HEK293 (cell line): ENCODE data around the gene CDON.

ENCODE experiments used
- CTCF ChIA-PET: fragments of 350-600 bp; formaldehyde crosslinking; extraction: SDS; loops from one replicate; lab custom pipeline; 2021; ENCODE audit warnings: antibody characterized with exemption; lab: Yijun Ruan, JAX
- POLR2A ChIA-PET: fragments of 300-600 bp; formaldehyde crosslinking; extraction: SDS; loops from one replicate; lab custom pipeline; 2020; ENCODE audit warnings: antibody characterized with exemption, inconsistent platforms; lab: Yijun Ruan, JAX
- H3K27ac ChIP-seq: fragments of 200-500 bp; sonication (Bioruptor generic); 2 replicates; pipeline ENCODE4 v1.5.1; 2014; ENCODE audit warnings: low read depth, low read length, control low read depth, inconsistent platforms; ENCODE audit errors: extremely low read depth
- H3K36me3 ChIP-seq, 2 experiments: fragments of 200-500 bp in 1 of 2; sonication (Bioruptor generic) in 1 of 2; 1 replicate in 1 of 2; 2 replicates in 1 of 2; pipeline ENCODE4 v1.5.1; 2014 to 2017; ENCODE audit warnings: inconsistent platforms in 2 of 2, low read length in 2 of 2; ENCODE audit not compliant: control insufficient read depth in 2 of 2, insufficient read depth in 1 of 2
- H3K4me1 ChIP-seq: fragments of 200-500 bp; sonication (Bioruptor generic); 2 replicates; pipeline ENCODE4 v1.5.1; 2014; ENCODE audit warnings: mild to moderate bottlenecking, low read length, inconsistent platforms; ENCODE audit not compliant: control insufficient read depth, insufficient read depth
- H3K4me3 ChIP-seq: 2 replicates; pipeline ENCODE4 v1.5.1; 2011; ENCODE audit warnings: low read depth, mild to moderate bottlenecking, control low read depth, low read length, moderate library complexity
- H3K9me3 ChIP-seq: fragments of 200-500 bp; sonication (Bioruptor generic); 2 replicates; pipeline ENCODE4 v1.5.1; 2014; ENCODE audit warnings: low read depth, low read length, inconsistent platforms; ENCODE audit not compliant: control insufficient read depth, insufficient read depth
- BCL11A ChIP-seq: fragments of 450-650 bp; formaldehyde crosslinking; IDR thresholded peaks from 2 replicates; pipeline ENCODE4 v1.5.1; 2016; ENCODE audit warnings: low read depth, missing biosample characterization, missing genetic modification characterization
- EGR2 ChIP-seq: fragments of 450-650 bp; formaldehyde crosslinking; IDR thresholded peaks from 2 replicates; pipeline ENCODE4 v1.5.1; 2016; ENCODE audit warnings: low read depth, missing biosample characterization, missing genetic modification characterization
- GLIS1 ChIP-seq: fragments of 450-650 bp; formaldehyde crosslinking; IDR thresholded peaks from 2 replicates; pipeline ENCODE4 v1.5.1; 2016; ENCODE audit warnings: missing biosample characterization, missing genetic modification characterization
- IKZF3 ChIP-seq: fragments of 450-650 bp; IDR thresholded peaks from 2 replicates; pipeline ENCODE4 v1.5.0; 2018; ENCODE audit warnings: missing biosample characterization, mild to moderate bottlenecking, missing genetic modification characterization, moderate library complexity
- MEIS1 ChIP-seq: sonication (generic); formaldehyde crosslinking; IDR thresholded peaks from 2 replicates; pipeline ENCODE4 v1.8.1; 2022; ENCODE audit warnings: missing genetic modification reagents, mild to moderate bottlenecking, borderline replicate concordance
- OSR2 ChIP-seq: fragments of 450-650 bp; formaldehyde crosslinking; IDR thresholded peaks from 2 replicates; pipeline ENCODE4 v1.5.1; 2016; ENCODE audit warnings: missing biosample characterization, missing genetic modification characterization
- ZBTB7A ChIP-seq: fragments of 450-650 bp; formaldehyde crosslinking; IDR thresholded peaks from 2 replicates; pipeline ENCODE4 v1.5.1; 2016; ENCODE audit warnings: low read depth, missing biosample characterization, missing genetic modification characterization
- ZFP37 ChIP-seq: fragments of 450-650 bp; formaldehyde crosslinking; IDR thresholded peaks from 2 replicates; pipeline ENCODE4 v1.5.1; 2016; ENCODE audit warnings: missing biosample characterization, missing genetic modification characterization
- ZNF10 ChIP-seq: fragments of 450-650 bp; formaldehyde crosslinking; IDR thresholded peaks from 2 replicates; pipeline ENCODE4 v1.5.1; 2017; ENCODE audit warnings: missing biosample characterization, missing genetic modification characterization
- ZNF157 ChIP-seq: fragments of 450-650 bp; formaldehyde crosslinking; IDR thresholded peaks from 2 replicates; pipeline ENCODE4 v1.5.1; 2016; ENCODE audit warnings: missing biosample characterization, missing genetic modification characterization
- ZNF223 ChIP-seq: fragments of 450-650 bp; formaldehyde crosslinking; IDR thresholded peaks from 2 replicates; pipeline ENCODE4 v1.5.1; 2016; ENCODE audit warnings: missing biosample characterization, missing genetic modification characterization
- ZNF248 ChIP-seq: fragments of 450-650 bp; formaldehyde crosslinking; IDR thresholded peaks from 2 replicates; pipeline ENCODE4 v1.5.1; 2017; ENCODE audit warnings: missing biosample characterization, missing genetic modification characterization
- ZNF266 ChIP-seq: fragments of 450-650 bp; formaldehyde crosslinking; IDR thresholded peaks from 2 replicates; pipeline ENCODE4 v1.5.1; 2016; ENCODE audit warnings: missing biosample characterization, missing genetic modification characterization, low read depth
- ZNF292 ChIP-seq: fragments of 450-650 bp; formaldehyde crosslinking; IDR thresholded peaks from 2 replicates; pipeline ENCODE4 v1.5.1; 2016; ENCODE audit warnings: low read depth, missing biosample characterization, missing genetic modification characterization, borderline replicate concordance
- ZNF311 ChIP-seq: fragments of 450-650 bp; formaldehyde crosslinking; IDR thresholded peaks from 2 replicates; pipeline ENCODE4 v1.5.1; 2017; ENCODE audit warnings: missing biosample characterization, missing genetic modification characterization, borderline replicate concordance
- ZNF335 ChIP-seq: fragments of 450-650 bp; formaldehyde crosslinking; conservative IDR thresholded peaks from 2 replicates; pipeline ENCODE4 v1.5.1; 2016; ENCODE audit warnings: missing biosample characterization, missing genetic modification characterization
- ZNF426 ChIP-seq: fragments of 450-650 bp; formaldehyde crosslinking; IDR thresholded peaks from 2 replicates; pipeline ENCODE4 v1.5.1; 2017; ENCODE audit warnings: missing biosample characterization, missing genetic modification characterization, mild to moderate bottlenecking, inconsistent platforms, moderate library complexity
- ZNF510 ChIP-seq: fragments of 450-650 bp; formaldehyde crosslinking; IDR thresholded peaks from 2 replicates; pipeline ENCODE4 v1.5.1; 2018; ENCODE audit warnings: mild to moderate bottlenecking, missing genetic modification characterization, missing biosample characterization; ENCODE audit not compliant: insufficient replicate concordance
- ZNF514 ChIP-seq: fragments of 450-650 bp; formaldehyde crosslinking; IDR thresholded peaks from 2 replicates; pipeline ENCODE4 v1.5.1; 2016; ENCODE audit warnings: missing biosample characterization, missing genetic modification characterization
- ZNF529 ChIP-seq: fragments of 450-650 bp; formaldehyde crosslinking; IDR thresholded peaks from 2 replicates; pipeline ENCODE4 v1.5.1; 2017; ENCODE audit warnings: missing genetic modification characterization, missing biosample characterization; ENCODE audit not compliant: insufficient replicate concordance
- ZNF544 ChIP-seq: fragments of 450-650 bp; formaldehyde crosslinking; IDR thresholded peaks from 2 replicates; pipeline ENCODE4 v1.5.0; 2017; ENCODE audit warnings: missing biosample characterization, missing genetic modification characterization
- ZNF558 ChIP-seq: fragments of 450-650 bp; formaldehyde crosslinking; IDR thresholded peaks from 2 replicates; pipeline ENCODE4 v1.5.1; 2016; ENCODE audit warnings: missing biosample characterization, missing genetic modification characterization
- ZNF623 ChIP-seq: fragments of 450-650 bp; formaldehyde crosslinking; IDR thresholded peaks from 2 replicates; pipeline ENCODE4 v1.5.1; 2016; ENCODE audit warnings: missing biosample characterization, missing genetic modification characterization
- ZNF677 ChIP-seq: fragments of 450-650 bp; IDR thresholded peaks from 2 replicates; pipeline ENCODE4 v1.5.0; 2018; ENCODE audit warnings: missing biosample characterization, mild to moderate bottlenecking, missing genetic modification characterization, moderate library complexity
- ZNF791 ChIP-seq: fragments of 450-650 bp; formaldehyde crosslinking; IDR thresholded peaks from 2 replicates; pipeline ENCODE4 v1.5.1; 2016; ENCODE audit warnings: missing biosample characterization, missing genetic modification characterization
- TF ChIP-seq, protein P1 (sequence below): fragments of 450-650 bp; formaldehyde crosslinking; IDR thresholded peaks from 2 replicates; pipeline ENCODE4 v1.5.1; 2016; ENCODE audit warnings: missing biosample characterization, missing genetic modification characterization
- TF ChIP-seq, protein P2 (sequence below): fragments of 450-650 bp; formaldehyde crosslinking; IDR thresholded peaks from 2 replicates; pipeline ENCODE4 v1.5.1; 2016; ENCODE audit warnings: missing biosample characterization, missing genetic modification characterization
- TF ChIP-seq, protein P3 (sequence below): fragments of 450-650 bp; formaldehyde crosslinking; IDR thresholded peaks from 2 replicates; pipeline ENCODE4 v1.5.1; 2016; ENCODE audit warnings: missing biosample characterization, missing genetic modification characterization
- TF ChIP-seq, protein P4 (sequence below): fragments of 450-650 bp; formaldehyde crosslinking; IDR thresholded peaks from 2 replicates; pipeline ENCODE4 v1.5.1; 2016; ENCODE audit warnings: missing biosample characterization, missing genetic modification characterization

The CDON gene

DNA sequence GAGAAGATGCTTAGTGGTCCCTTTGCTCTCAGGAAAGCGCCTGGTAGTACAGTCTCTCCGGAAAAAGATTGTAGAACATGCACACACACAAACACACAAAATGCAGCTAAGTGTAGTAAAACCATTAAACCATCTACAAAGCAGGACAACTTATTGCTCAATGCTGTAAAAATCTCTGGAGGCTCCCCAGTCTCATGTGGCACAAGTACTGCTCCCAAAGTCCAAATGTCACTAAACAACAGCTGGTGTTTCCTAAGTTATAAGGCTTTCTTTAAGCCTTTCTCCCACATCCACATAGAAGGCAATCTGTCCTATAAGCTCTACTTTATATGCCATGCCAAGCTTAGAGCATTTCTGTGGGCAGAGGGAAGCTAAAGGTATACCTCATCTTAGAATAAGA lies 32.9 kb downstream of the CDON start:
- ChIA-PET CTCF (interaction anchor here (0.7 kb wide), 2 partner anchors 88 to 153 kb away, joined by 3 read pairs; no protein-coding TSS in a partner anchor), POLR2A (no interaction called here)
- no peak for TF ChIP-seq ZNF529 (tag by site-specific recombination)
- TF ChIP-seq, protein P1, sequence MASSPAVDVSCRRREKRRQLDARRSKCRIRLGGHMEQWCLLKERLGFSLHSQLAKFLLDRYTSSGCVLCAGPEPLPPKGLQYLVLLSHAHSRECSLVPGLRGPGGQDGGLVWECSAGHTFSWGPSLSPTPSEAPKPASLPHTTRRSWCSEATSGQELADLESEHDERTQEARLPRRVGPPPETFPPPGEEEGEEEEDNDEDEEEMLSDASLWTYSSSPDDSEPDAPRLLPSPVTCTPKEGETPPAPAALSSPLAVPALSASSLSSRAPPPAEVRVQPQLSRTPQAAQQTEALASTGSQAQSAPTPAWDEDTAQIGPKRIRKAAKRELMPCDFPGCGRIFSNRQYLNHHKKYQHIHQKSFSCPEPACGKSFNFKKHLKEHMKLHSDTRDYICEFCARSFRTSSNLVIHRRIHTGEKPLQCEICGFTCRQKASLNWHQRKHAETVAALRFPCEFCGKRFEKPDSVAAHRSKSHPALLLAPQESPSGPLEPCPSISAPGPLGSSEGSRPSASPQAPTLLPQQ, result no peak
- no peak for TF ChIP-seq ZNF623 (tag by site-specific recombination)
- no peak for TF ChIP-seq ZNF157 (tag by site-specific recombination)
- TF ChIP-seq, protein P2, sequence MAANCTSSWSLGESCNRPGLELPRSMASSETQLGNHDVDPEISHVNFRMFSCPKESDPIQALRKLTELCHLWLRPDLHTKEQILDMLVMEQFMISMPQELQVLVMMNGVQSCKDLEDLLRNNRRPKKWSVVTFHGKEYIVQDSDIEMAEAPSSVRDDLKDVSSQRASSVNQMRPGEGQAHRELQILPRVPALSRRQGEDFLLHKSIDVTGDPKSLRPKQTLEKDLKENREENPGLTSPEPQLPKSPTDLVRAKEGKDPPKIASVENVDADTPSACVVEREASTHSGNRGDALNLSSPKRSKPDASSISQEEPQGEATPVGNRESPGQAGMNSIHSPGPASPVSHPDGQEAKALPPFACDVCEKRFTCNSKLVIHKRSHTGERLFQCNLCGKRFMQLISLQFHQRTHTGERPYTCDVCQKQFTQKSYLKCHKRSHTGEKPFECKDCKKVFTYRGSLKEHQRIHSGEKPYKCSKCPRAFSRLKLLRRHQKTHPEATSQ, result no peak
- TF ChIP-seq ZNF791 (tag by site-specific recombination), result no peak
- TF ChIP-seq ZNF558 (tag by site-specific recombination), result no peak
- no peak for TF ChIP-seq ZNF335 (tag by site-specific recombination)
- no peak for TF ChIP-seq EGR2
- no peak for TF ChIP-seq ZNF510
- TF ChIP-seq ZBTB7A (tag by site-specific recombination), result no peak
- TF ChIP-seq BCL11A (tag by site-specific recombination), result no peak
- no peak for TF ChIP-seq ZNF292 (tag by site-specific recombination)
- no peak for TF ChIP-seq ZNF677 (tag by site-specific recombination)
- TF ChIP-seq ZNF426 (tag by site-specific recombination), result no peak
- TF ChIP-seq ZNF311, result no peak
- no peak for TF ChIP-seq ZNF266 (tag by site-specific recombination)
- H3K27ac ChIP-seq, result no peak overlapping the region
- H3K4me3 ChIP-seq, result no peak overlapping the region
- H3K9me3 ChIP-seq, result no peaks in the 10 kb centered on the region
- H3K36me3 ChIP-seq, result no peaks in the 10 kb centered on the region
- peaks cover 5% of the 10 kb centered on the region; the same call in 1 of the 2 replicates for H3K4me1 ChIP-seq

DNA sequence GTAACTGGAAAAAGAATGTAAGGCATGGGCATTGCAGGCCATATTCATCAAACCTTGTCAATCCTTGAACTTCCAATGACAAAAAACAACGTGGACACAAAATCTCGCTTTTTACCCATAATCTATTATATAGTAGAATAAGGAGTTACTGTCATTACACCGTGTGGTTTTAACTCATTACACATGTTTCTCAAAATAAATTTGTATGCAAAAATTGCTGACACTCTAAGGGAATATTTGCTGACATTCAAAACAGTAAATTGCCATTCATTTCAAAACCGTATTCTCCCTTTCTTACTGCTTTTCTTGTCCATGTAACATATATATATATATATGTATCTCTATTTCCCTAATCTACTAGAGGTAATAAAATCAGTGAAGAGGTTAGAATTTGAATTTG lies 33.4 kb downstream of the CDON start:
- Histone ChIP-seq H3K4me3 (no peak overlapping the region), H3K27ac (no peak overlapping the region), H3K36me3 (no peaks in the 10 kb centered on the region), H3K9me3 (no peaks in the 10 kb centered on the region), H3K4me1 (peaks cover 5% of the 10 kb centered on the region; the same call in 1 of the 2 replicates)
- ChIA-PET POLR2A (no interaction called here), CTCF (no interaction called here)
- TF ChIP-seq ZNF248 (no peak), GLIS1 (tag by site-specific recombination) (no peak), MEIS1 (CRISPR knock-in tag) (no peak), OSR2 (tag by site-specific recombination) (no peak), ZNF10 (tag by site-specific recombination) (no peak), IKZF3 (tag by site-specific recombination) (no peak), ZNF223 (tag by site-specific recombination) (no peak), ZFP37 (no peak), ZNF544 (tag by site-specific recombination) (no peak), ZNF514 (tag by site-specific recombination) (no peak), ZNF292 (tag by site-specific recombination) (no peak)
- TF ChIP-seq, protein P3, sequence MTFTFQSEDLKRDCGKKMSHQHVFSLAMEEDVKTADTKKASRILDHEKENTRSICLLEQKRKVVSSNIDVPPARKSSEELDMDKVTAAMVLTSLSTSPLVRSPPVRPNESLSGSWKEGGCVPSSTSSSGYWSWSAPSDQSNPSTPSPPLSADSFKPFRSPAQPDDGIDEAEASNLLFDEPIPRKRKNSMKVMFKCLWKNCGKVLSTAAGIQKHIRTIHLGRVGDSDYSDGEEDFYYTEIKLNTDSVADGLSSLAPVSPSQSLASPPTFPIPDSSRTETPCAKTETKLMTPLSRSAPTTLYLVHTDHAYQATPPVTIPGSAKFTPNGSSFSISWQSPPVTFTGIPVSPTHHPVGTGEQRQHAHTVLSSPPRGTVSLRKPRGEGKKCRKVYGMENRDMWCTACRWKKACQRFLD, result no peak
- TF ChIP-seq, protein P4, sequence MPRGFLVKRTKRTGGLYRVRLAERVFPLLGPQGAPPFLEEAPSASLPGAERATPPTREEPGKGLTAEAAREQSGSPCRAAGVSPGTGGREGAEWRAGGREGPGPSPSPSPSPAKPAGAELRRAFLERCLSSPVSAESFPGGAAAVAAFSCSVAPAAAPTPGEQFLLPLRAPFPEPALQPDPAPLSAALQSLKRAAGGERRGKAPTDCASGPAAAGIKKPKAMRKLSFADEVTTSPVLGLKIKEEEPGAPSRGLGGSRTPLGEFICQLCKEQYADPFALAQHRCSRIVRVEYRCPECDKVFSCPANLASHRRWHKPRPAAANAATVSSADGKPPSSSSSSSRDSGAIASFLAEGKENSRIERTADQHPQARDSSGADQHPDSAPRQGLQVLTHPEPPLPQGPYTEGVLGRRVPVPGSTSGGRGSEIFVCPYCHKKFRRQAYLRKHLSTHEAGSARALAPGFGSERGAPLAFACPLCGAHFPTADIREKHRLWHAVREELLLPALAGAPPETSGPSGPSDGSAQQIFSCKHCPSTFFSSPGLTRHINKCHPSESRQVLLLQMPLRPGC, result no peak
